ENCODE results near the gene BANF1. TPM values are rescaled to one million over a fixed set of nuclear protein-coding genes. Genes with fewer than 3 reads are reported as not detected.

BANF1 gene
- total and polyA plus RNA-seq, 10 of the 15 experiments (the other 5 are each of a cell fraction or from before 2014, with no cell fraction given) = 99.0 to 574 (median 297) TPM

DNA sequence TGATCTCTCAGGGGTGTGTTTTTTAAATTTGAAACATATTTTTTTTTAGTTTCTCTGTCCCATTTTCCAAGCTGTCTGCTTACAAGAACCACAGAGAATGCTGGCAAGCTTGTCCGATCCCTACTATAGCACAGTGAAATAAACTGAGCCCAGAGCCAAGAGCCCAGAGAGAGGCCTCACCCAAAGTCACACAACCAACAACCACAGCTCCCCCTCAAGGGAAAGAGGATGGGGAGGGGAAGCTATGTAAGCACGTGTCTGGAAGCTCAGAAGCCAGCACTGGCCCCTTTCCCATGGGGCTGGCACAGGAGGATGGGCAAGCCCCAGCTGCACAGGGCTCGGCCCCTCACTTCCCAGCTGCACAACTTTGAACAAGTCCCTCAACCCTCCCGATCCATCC lies 44.0 kb upstream of the BANF1 start (continued):
- TF ChIP-seq, protein P1, sequence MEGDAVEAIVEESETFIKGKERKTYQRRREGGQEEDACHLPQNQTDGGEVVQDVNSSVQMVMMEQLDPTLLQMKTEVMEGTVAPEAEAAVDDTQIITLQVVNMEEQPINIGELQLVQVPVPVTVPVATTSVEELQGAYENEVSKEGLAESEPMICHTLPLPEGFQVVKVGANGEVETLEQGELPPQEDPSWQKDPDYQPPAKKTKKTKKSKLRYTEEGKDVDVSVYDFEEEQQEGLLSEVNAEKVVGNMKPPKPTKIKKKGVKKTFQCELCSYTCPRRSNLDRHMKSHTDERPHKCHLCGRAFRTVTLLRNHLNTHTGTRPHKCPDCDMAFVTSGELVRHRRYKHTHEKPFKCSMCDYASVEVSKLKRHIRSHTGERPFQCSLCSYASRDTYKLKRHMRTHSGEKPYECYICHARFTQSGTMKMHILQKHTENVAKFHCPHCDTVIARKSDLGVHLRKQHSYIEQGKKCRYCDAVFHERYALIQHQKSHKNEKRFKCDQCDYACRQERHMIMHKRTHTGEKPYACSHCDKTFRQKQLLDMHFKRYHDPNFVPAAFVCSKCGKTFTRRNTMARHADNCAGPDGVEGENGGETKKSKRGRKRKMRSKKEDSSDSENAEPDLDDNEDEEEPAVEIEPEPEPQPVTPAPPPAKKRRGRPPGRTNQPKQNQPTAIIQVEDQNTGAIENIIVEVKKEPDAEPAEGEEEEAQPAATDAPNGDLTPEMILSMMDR (IDR thresholded peaks at IDR 0.05 in 2 of 3, conservative IDR thresholded peaks at IDR 0.05 in 1 of 3; ENCODE audit: control insufficient read depth in 2 of 3, extremely low read depth in 1 of 3, insufficient read depth in 1 of 3, low read depth in 3 of 3, low read length in 3 of 3) = no peak
- TF ChIP-seq SMAD5 (IDR thresholded peaks at IDR 0.05; ENCODE audit: low read depth) (no peak), NBN (IDR thresholded peaks at IDR 0.05) (no peak), MTA2 (IDR thresholded peaks at IDR 0.05; ENCODE audit: low read depth) (no peak), SUZ12 (IDR thresholded peaks at IDR 0.05; ENCODE audit: unreplicated experiment) (no peak), CHD2 (IDR thresholded peaks at IDR 0.05; ENCODE audit: borderline replicate concordance, low read depth, low read length) (no peak), NFXL1 (IDR thresholded peaks at IDR 0.05; ENCODE audit: borderline replicate concordance) (no peak)
- TF ChIP-seq, protein P2, sequence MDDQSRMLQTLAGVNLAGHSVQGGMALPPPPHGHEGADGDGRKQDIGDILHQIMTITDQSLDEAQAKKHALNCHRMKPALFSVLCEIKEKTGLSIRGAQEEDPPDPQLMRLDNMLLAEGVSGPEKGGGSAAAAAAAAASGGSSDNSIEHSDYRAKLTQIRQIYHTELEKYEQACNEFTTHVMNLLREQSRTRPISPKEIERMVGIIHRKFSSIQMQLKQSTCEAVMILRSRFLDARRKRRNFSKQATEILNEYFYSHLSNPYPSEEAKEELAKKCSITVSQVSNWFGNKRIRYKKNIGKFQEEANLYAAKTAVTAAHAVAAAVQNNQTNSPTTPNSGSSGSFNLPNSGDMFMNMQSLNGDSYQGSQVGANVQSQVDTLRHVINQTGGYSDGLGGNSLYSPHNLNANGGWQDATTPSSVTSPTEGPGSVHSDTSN (IDR thresholded peaks at IDR 0.05; ENCODE audit: insufficient replicate concordance, low read depth, low read length) = no peak
- TF ChIP-seq, protein P3, sequence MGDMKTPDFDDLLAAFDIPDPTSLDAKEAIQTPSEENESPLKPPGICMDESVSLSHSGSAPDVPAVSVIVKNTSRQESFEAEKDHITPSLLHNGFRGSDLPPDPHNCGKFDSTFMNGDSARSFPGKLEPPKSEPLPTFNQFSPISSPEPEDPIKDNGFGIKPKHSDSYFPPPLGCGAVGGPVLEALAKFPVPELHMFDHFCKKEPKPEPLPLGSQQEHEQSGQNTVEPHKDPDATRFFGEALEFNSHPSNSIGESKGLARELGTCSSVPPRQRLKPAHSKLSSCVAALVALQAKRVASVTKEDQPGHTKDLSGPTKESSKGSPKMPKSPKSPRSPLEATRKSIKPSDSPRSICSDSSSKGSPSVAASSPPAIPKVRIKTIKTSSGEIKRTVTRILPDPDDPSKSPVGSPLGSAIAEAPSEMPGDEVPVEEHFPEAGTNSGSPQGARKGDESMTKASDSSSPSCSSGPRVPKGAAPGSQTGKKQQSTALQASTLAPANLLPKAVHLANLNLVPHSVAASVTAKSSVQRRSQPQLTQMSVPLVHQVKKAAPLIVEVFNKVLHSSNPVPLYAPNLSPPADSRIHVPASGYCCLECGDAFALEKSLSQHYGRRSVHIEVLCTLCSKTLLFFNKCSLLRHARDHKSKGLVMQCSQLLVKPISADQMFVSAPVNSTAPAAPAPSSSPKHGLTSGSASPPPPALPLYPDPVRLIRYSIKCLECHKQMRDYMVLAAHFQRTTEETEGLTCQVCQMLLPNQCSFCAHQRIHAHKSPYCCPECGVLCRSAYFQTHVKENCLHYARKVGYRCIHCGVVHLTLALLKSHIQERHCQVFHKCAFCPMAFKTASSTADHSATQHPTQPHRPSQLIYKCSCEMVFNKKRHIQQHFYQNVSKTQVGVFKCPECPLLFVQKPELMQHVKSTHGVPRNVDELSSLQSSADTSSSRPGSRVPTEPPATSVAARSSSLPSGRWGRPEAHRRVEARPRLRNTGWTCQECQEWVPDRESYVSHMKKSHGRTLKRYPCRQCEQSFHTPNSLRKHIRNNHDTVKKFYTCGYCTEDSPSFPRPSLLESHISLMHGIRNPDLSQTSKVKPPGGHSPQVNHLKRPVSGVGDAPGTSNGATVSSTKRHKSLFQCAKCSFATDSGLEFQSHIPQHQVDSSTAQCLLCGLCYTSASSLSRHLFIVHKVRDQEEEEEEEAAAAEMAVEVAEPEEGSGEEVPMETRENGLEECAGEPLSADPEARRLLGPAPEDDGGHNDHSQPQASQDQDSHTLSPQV (IDR thresholded peaks at IDR 0.05) = no peak
- TF ChIP-seq, protein P4, sequence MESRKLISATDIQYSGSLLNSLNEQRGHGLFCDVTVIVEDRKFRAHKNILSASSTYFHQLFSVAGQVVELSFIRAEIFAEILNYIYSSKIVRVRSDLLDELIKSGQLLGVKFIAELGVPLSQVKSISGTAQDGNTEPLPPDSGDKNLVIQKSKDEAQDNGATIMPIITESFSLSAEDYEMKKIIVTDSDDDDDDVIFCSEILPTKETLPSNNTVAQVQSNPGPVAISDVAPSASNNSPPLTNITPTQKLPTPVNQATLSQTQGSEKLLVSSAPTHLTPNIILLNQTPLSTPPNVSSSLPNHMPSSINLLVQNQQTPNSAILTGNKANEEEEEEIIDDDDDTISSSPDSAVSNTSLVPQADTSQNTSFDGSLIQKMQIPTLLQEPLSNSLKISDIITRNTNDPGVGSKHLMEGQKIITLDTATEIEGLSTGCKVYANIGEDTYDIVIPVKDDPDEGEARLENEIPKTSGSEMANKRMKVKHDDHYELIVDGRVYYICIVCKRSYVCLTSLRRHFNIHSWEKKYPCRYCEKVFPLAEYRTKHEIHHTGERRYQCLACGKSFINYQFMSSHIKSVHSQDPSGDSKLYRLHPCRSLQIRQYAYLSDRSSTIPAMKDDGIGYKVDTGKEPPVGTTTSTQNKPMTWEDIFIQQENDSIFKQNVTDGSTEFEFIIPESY (IDR thresholded peaks at IDR 0.05) = no peak
